ENCODE data around the gene INTS15. TPM values are rescaled to one million over a fixed set of nuclear protein-coding genes. Genes with fewer than 3 reads are reported as not detected.

The INTS15 gene
- total and polyA plus RNA-seq, 2 experiments from 2014 or later = 7.0 to 27.0 TPM

DNA sequence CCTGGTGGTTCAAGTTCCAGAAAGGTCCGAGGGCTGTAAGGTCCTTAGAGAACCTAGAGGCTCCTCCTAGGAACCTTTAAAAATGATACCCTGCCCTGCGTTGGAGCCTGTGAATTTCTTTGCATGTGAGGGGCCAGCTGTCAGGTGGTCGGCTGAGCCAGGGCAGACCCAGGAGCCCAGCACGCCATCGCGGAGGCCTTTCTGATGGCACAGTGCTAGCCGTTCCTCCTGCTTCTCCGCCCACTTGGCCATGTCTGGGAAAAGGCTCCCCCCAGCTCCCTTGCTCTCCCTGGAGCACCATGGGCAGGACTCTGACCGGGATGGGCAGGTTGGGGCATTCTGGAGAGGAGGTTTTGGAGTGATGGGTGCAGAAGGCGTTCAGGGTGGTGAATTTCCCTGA, 54.9 kb downstream of the INTS15 start:
- Mint-ChIP-seq H3K36me3 (ENCODE audit: low read depth) (peaks cover 4% of the 10 kb centered on the region), H3K27ac (no peak overlapping the region), H3K4me3 (no peak overlapping the region), H3K4me1 (peaks cover 6% of the 10 kb centered on the region; the same call in 2 of the 3 replicates), H3K27me3 (ENCODE audit: insufficient read depth, low read depth, poor library complexity) (peaks cover 14% of the 10 kb centered on the region), H3K9me3 (no peaks in the 10 kb centered on the region)
- Histone ChIP-seq H3K79me2 (replicated peaks; ENCODE audit: insufficient read depth) (no peaks in the 10 kb centered on the region), H3F3A (replicated peaks; ENCODE audit: low read depth) (no peaks in the 10 kb centered on the region), H3K27ac (ENCODE audit: low read depth) (no peak overlapping the region), H3K4me3 (no peak overlapping the region), H3K4me1 (ENCODE audit: insufficient read depth) (no peaks in the 10 kb centered on the region), H3K36me3 (ENCODE audit: insufficient read depth) (no peaks in the 10 kb centered on the region), H4K20me1 (replicated peaks; ENCODE audit: insufficient read depth) (no peaks in the 10 kb centered on the region), H2AFZ (no peak overlapping the region), H3K9me2 (ENCODE audit: insufficient read depth) (no peaks in the 10 kb centered on the region), H3K4me2 (no peak overlapping the region), H3K27me3 (ENCODE audit: insufficient read depth) (no peaks in the 10 kb centered on the region)
- DNase-seq (ENCODE audit: low spot score) (no peak), ATAC-seq (no peak)
- no peak for TF ChIP-seq NANOG (IDR thresholded peaks at IDR 0.05; ENCODE audit: borderline replicate concordance)
- no peak for TF ChIP-seq ZNF462 (CRISPR knock-in tag; IDR thresholded peaks at IDR 0.05)
- no peak for TF ChIP-seq STAT1 (IDR thresholded peaks at IDR 0.05; ENCODE audit: unreplicated experiment)
- no peak for TF ChIP-seq CREB1 (CRISPR knock-in tag; IDR thresholded peaks at IDR 0.05; ENCODE audit: low read depth)
- TF ChIP-seq EZH2 (IDR thresholded peaks at IDR 0.05; ENCODE audit: low read depth, unreplicated experiment) = no peak
- no peak for TF ChIP-seq EZH2phosphoT487 (IDR thresholded peaks at IDR 0.05; ENCODE audit: unreplicated experiment)
- no peak for TF ChIP-seq CTCF (conservative IDR thresholded peaks at IDR 0.05; ENCODE audit: low read depth in 2 of 2)
- TF ChIP-seq ETS1 (IDR thresholded peaks at IDR 0.05) = no peak
- TF ChIP-seq JUNB (IDR thresholded peaks at IDR 0.05; ENCODE audit: unreplicated experiment) = no peak
- TF ChIP-seq ZNF114 (CRISPR knock-in tag; IDR thresholded peaks at IDR 0.05) = no peak
- TF ChIP-seq ZNF331 (CRISPR knock-in tag; IDR thresholded peaks at IDR 0.05; ENCODE audit: low read depth) = no peak
- TF ChIP-seq REST (IDR thresholded peaks at IDR 0.05; ENCODE audit: unreplicated experiment) = no peak
- TF ChIP-seq POLR2AphosphoS5 (IDR thresholded peaks at IDR 0.05; ENCODE audit: low read depth) = no peak

Measured in GM23338 (cell line).